Upper lobe of left lung (tissue), 6 donors: ENCODE data around the gene STEEP1. TPM values are rescaled to one million over a fixed set of nuclear protein-coding genes. Genes with fewer than 3 reads are reported as not detected.

Experiments
- ATAC-seq, 2 donors: fragments of 200-7000 bp; cut with Tn5 transposase; one replicate each; pipeline ENCODE4 v1.9.1; 2022; ENCODE audit warnings: mild to moderate bottlenecking in 2 of 2, moderate library complexity in 2 of 2; ENCODE audit not compliant: low FRiP score in 2 of 2
- DNase-seq, 2 donors: peaks; one replicate each; pipeline ENCODE4 v3.0.0-alpha.2; 2019 to 2020
- H3K27ac ChIP-seq, 4 donors: fragments of 200-600 bp; sonication (generic); one replicate each; pipeline ENCODE4 v1.5.1; 2016 to 2019
- H3K27me3 ChIP-seq, 4 donors: fragments of 200-600 bp; sonication (generic); one replicate each; pipeline ENCODE4 v1.5.1; 2017 to 2019
- H3K36me3 ChIP-seq, 4 donors: fragments of 200-600 bp; sonication (generic); one replicate each; pipeline ENCODE4 v1.5.1; 2016 to 2019
- H3K4me1 ChIP-seq, 4 donors: fragments of 200-600 bp; sonication (generic); one replicate each; pipeline ENCODE4 v1.5.1; 2018 to 2019
- H3K4me3 ChIP-seq, 4 donors: fragments of 200-600 bp; sonication (generic); one replicate each; pipeline ENCODE4 v1.5.1; 2017 to 2019; ENCODE audit warnings: mild to moderate bottlenecking in 2 of 4, moderate library complexity in 1 of 4
- H3K9me3 ChIP-seq, 4 donors: fragments of 200-600 bp; sonication (generic); one replicate each; pipeline ENCODE4 v1.5.1; 2018 to 2019
- EP300 ChIP-seq, 4 donors: sonication (generic); formaldehyde crosslinking; IDR thresholded peaks; one replicate each; pipeline ENCODE4 v1.5.1; 2017; ENCODE audit warnings: antibody characterized with exemption in 4 of 4, control low read depth in 2 of 4
- POLR2A ChIP-seq, 4 donors: fragments of 450-650 bp; IDR thresholded peaks; one replicate each; pipeline ENCODE4 v1.5.1; 2016 to 2017; ENCODE audit warnings: antibody characterized with exemption in 4 of 4, mild to moderate bottlenecking in 2 of 4
- POLR2AphosphoS5 ChIP-seq, 2 donors: sonication (generic); formaldehyde crosslinking; IDR thresholded peaks; one replicate each; pipeline ENCODE4 v1.5.1; 2017; ENCODE audit warnings: antibody characterized with exemption in 2 of 2
- WGBS, 2 donors: methylation state at CpG; one replicate each; pipeline ENCODE4 v1.1.5; 2017 to 2018; 5-methylcytosine and 5-hydroxymethylcytosine counted together
- total RNA-seq, 6 donors: library from RNA; depleted of rRNA in 4 of 6; stranded (reverse); fragments of >200 nt in 4 of 6; gene quantifications; one replicate each; pipeline versions ENCODE4 v1.1.0 to v1.2.1, GENCODE V29; 2016 to 2021
- TF ChIP-seq, protein P1 (sequence below), 6 experiments: fragments of 450-650 bp in 4 of 6; fragments of 200-600 bp in 2 of 6; sonication (generic) in 2 of 6; IDR thresholded peaks; one replicate each; pipeline ENCODE4 v1.5.1; 2016 to 2019; ENCODE audit warnings: antibody characterized with exemption in 6 of 6
- donor health status: DM: no; HTN: no; CAD: no; lungs with moderate emphysema.
- donor health status: DM: no; HTN: yes; CAD: no; lungs with severe emphysema.

The STEEP1 gene
- total RNA-seq, 6 donors from 2014 or later = 22.1 to 55.5 (median 26.8) TPM

DNA sequence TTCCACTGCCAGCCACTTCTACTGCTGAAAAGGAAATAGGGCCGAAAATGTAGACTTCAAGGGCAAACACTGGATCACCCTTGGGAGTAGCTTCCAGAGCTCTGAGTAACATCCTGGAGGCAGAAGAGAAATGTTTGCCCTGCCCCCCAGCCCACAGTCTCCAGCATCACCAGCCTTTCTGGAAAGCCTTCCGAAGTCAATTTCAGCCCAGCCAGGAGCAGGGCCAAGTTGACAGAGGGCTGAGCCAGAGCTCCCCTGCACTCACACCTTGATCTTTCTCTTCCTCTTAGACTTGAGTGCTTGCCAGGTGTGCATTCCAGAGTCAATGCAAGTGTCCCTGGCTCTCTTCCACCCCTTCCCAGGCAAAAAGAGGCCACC, 61.7 kb downstream of the STEEP1 start:
- DNase-seq (peak in 1 of 2 donors; percentile 51), ATAC-seq (peak; percentile 67 to 76)
- H3K27ac ChIP-seq = peak overlapping the region; percentile 56 to 69 (median 61)
- H3K4me1 ChIP-seq = peaks cover 0 to 14% (median 3%) of the 10 kb centered on the region in 4 donors
- 69% methylated on average over 2 of the region's 2 CpGs; no CpG with 5 or more reads in 1 of the 2 donors for WGBS, 2 donors
- H3K9me3 ChIP-seq = no peaks in the 10 kb centered on the region
- H3K27me3 ChIP-seq = no peaks in the 10 kb centered on the region
- H3K36me3 ChIP-seq = no peaks in the 10 kb centered on the region
- TF ChIP-seq POLR2AphosphoS5 (IDR thresholded peaks at IDR 0.05) = no peak
- TF ChIP-seq, protein P1, sequence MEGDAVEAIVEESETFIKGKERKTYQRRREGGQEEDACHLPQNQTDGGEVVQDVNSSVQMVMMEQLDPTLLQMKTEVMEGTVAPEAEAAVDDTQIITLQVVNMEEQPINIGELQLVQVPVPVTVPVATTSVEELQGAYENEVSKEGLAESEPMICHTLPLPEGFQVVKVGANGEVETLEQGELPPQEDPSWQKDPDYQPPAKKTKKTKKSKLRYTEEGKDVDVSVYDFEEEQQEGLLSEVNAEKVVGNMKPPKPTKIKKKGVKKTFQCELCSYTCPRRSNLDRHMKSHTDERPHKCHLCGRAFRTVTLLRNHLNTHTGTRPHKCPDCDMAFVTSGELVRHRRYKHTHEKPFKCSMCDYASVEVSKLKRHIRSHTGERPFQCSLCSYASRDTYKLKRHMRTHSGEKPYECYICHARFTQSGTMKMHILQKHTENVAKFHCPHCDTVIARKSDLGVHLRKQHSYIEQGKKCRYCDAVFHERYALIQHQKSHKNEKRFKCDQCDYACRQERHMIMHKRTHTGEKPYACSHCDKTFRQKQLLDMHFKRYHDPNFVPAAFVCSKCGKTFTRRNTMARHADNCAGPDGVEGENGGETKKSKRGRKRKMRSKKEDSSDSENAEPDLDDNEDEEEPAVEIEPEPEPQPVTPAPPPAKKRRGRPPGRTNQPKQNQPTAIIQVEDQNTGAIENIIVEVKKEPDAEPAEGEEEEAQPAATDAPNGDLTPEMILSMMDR (IDR thresholded peaks at IDR 0.05) = no peak
- no peak for TF ChIP-seq POLR2A (IDR thresholded peaks at IDR 0.05)
- TF ChIP-seq EP300 (IDR thresholded peaks at IDR 0.05) = no peak
- H3K4me3 ChIP-seq = no peak overlapping the region

DNA sequence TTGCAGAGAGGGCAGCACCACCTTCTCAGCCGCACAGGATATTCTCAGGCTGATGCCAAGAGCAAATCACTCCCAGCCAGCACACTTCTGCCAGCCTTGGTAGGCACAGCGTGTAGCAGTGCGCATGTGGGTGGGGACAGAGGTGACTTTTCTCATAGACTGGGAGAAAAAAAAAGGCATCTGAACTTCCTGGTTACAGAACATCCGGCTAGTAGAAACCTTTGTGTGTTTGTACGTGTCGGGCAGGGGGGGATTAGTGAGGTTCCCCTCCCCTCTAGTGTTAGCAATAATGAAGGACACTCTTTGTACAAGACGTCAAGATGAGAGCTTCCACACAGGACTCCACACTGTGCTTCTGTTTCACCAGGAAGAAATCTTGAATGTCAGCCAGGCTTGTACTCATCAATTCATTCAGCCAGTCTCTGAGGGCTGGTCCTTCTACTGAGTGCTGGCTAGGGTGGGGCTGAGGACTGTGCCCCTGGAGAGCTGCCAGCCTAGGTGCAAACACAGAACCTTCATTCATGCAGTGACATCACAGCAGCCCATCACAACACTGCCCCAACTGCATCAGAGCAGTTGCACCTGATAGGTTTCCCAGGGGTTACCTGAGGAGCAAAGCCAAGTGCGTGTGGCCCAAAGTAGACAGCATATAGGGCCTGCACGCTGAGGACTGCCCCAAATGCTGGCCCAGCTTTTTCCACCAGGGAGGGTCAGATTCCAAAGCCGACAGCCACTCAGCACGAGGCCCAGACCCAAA, 62.3 kb downstream of the STEEP1 start:
- Histone ChIP-seq H3K27me3 (no peaks in the 10 kb centered on the region), H3K27ac (peak overlapping the region in 3 of 4 donors; percentile 33 to 69 (median 44)), H3K36me3 (no peaks in the 10 kb centered on the region), H3K4me3 (no peak overlapping the region), H3K4me1 (peaks cover 0 to 14% (median 3%) of the 10 kb centered on the region in 4 donors), H3K9me3 (no peaks in the 10 kb centered on the region)
- ATAC-seq = peak; percentile 32 to 84
- TF ChIP-seq EP300 (IDR thresholded peaks at IDR 0.05) (no peak), POLR2AphosphoS5 (IDR thresholded peaks at IDR 0.05) (peak in 1 of 2 donors; percentile 11), POLR2A (IDR thresholded peaks at IDR 0.05) (no peak)
- TF ChIP-seq, protein P1 (IDR thresholded peaks at IDR 0.05) = no peak
- DNase-seq = peak in 1 of 2 donors; percentile 79
- 64% methylated on average over 11 of the region's 11 CpGs; no CpG with 5 or more reads in 1 of the 2 donors for WGBS, 2 donors

DNA sequence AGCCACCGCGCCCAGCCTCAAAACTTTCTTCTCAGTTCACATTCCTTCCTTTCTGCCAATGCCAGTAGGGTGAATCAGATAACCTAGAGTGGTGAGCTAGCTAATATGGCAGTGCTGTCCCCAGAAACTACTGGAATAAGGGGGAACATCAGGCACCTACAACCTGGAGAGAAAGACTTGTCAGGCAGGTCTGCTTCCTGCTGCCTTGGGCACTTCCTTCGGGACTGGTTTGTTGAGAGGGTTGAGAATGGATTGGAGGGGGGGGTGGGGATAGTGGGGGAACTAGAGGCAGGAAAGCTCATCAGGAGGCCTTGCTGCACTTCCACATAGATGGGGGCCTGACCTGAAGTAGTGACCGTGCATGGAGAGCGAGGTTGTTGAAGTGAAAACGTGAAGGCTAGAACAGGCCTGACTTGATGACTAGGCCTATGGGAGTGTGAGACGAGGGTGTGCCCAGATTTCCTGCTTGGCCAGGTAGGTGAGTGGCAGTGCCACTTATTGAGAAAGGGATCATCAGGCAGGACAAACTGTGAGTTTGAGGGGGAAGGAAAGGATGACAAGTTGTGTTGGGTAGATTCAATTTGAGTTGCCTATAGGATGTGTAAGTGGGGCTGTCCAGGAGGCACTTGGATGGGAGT, 63.6 kb downstream of the STEEP1 start:
- no peaks in the 10 kb centered on the region for H3K9me3 ChIP-seq
- ATAC-seq (no peak), DNase-seq (peak in 1 of 2 donors; percentile 39)
- peak overlapping the region; percentile 9 to 69 (median 17) for H3K27ac ChIP-seq
- no peaks in the 10 kb centered on the region for H3K36me3 ChIP-seq
- no peak overlapping the region for H3K4me3 ChIP-seq
- WGBS, 2 donors = 73 to 88% methylated on average over 7 of the region's 7 CpGs
- no peak for TF ChIP-seq POLR2AphosphoS5 (IDR thresholded peaks at IDR 0.05)
- TF ChIP-seq, protein P1 (IDR thresholded peaks at IDR 0.05) = no peak
- no peak for TF ChIP-seq EP300 (IDR thresholded peaks at IDR 0.05)
- TF ChIP-seq POLR2A (IDR thresholded peaks at IDR 0.05) = no peak
- peaks cover 0 to 14% (median 3%) of the 10 kb centered on the region in 4 donors for H3K4me1 ChIP-seq
- H3K27me3 ChIP-seq = no peaks in the 10 kb centered on the region

DNA sequence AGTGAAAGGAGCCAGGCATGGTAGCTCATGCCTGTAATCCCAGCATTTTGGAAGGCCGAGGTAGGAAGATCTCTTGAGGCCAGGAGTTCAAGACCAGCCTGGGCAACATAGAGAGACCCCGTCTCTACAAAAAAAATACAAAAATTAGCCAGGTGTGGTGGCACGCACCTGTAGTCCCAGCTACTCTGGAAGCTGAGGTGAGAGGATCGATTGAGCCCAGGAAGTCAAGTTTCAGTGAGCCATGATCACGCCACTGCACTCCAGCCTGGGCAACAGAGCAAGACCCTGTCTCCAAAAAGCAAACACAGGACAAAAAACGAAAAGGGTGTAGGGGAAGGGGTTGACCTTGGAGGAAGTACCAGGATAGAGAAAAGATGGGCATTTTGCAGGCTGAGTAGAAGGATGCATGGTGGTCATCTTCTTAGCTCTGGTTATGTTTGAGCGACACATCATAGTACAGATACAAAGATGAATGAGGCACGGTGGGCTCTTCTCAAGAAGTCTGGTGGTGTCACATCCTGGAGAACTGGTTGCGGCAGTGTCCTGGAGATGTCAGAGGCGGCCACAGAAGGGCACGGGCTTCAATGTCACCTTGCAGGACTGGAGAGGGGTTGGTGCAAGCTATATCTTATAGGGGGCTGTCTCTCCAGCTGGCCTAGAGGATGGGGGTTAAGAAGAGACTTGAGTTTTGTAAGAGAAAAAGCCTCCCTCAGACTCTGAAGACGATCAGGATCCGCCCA, 65.0 kb downstream of the STEEP1 start:
- Histone ChIP-seq H3K27ac (peak overlapping the region in 1 of 4 donors; percentile 9), H3K27me3 (no peaks in the 10 kb centered on the region), H3K4me1 (peaks cover 0 to 17% (median 5%) of the 10 kb centered on the region in 4 donors), H3K9me3 (no peaks in the 10 kb centered on the region), H3K4me3 (no peak overlapping the region), H3K36me3 (no peaks in the 10 kb centered on the region)
- no peak for TF ChIP-seq POLR2A (IDR thresholded peaks at IDR 0.05)
- no peak for ATAC-seq
- no peak for DNase-seq
- 78 to 85% methylated on average over 12 to 13 of the region's 13 CpGs for WGBS, 2 donors

DNA sequence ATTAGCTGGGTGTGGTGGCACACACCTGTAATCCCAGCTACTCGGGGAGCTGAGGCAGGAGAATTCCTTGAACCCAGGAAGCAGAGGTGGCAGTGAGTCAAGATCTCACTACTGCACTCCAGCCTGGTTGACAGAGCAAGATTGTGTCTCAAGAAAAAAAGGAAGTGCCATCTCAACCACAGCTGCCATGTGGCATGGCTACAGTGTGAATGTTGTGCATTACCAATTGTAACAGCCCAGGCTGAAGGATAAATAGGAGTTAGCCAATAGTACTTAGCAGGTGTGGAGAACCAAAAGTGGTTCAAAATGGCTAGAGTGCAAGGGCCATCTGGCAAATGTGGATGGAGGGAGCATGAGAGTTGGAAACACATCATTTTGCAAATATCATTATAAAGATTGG, 68.0 kb downstream of the STEEP1 start:
- Histone ChIP-seq H3K27me3 (no peaks in the 10 kb centered on the region), H3K9me3 (no peaks in the 10 kb centered on the region), H3K4me1 (peaks cover 0 to 8% (median 2%) of the 10 kb centered on the region in 4 donors), H3K27ac (no peak overlapping the region), H3K36me3 (no peaks in the 10 kb centered on the region), H3K4me3 (no peak overlapping the region)
- DNase-seq = no peak
- 53 to 57% methylated on average over 1 of the region's 1 CpG for WGBS, 2 donors
- no peak for ATAC-seq
- TF ChIP-seq POLR2AphosphoS5 (IDR thresholded peaks at IDR 0.05) (no peak), POLR2A (IDR thresholded peaks at IDR 0.05) (no peak), EP300 (IDR thresholded peaks at IDR 0.05) (no peak)
